ENCODE results near the gene CPNE1.

The CPNE1 gene

GRCh38 chr20:35680452-35681183, 15.9 kb upstream of the CPNE1 start:
- TF ChIP-seq CTCF (IDR thresholded peaks at IDR 0.05): no peak

- TF ChIP-seq CTCF (IDR thresholded peaks at IDR 0.05): no peak
Observed at GRCh38 chr20:35674921-35675320, 10.2 kb upstream of the CPNE1 start.

- no peak for TF ChIP-seq CTCF (IDR thresholded peaks at IDR 0.05)
Observed at GRCh38 chr20:35673884-35674283, 9.2 kb upstream of the CPNE1 start.

GRCh38 chr20:35669681-35670080, 5.0 kb upstream of the CPNE1 start:
- TF ChIP-seq CTCF (IDR thresholded peaks at IDR 0.05): no peak

GRCh38 chr20:35669221-35669620, 4.5 kb upstream of the CPNE1 start:
- no peak for TF ChIP-seq CTCF (IDR thresholded peaks at IDR 0.05)

- TF ChIP-seq CTCF (IDR thresholded peaks at IDR 0.05): no peak
Observed at GRCh38 chr20:35665949-35666288, 1.2 kb upstream of the CPNE1 start.

- no peak for TF ChIP-seq CTCF (IDR thresholded peaks at IDR 0.05)
Observed at GRCh38 chr20:35663516-35664465, 909 bp downstream of the CPNE1 start.

All from LNCAP (cell line).